T-helper 1 cell (primary cell): ENCODE results near the gene DIDO1.
"Not testable (repeated sequence)": the region's sequence is repeated elsewhere in the genome, so short reads cannot be mapped to it uniquely, and the experiment has no call there.

Experiments
- DNase-seq, 5 donors: peaks; one replicate each; pipeline ENCODE4 v3.0.0-alpha.2; 2012 to 2020

Gene DIDO1

GRCh38 chr20:62962221-62962879, 36.0 kb upstream of the DIDO1 start:
- no peak for DNase-seq

DNA sequence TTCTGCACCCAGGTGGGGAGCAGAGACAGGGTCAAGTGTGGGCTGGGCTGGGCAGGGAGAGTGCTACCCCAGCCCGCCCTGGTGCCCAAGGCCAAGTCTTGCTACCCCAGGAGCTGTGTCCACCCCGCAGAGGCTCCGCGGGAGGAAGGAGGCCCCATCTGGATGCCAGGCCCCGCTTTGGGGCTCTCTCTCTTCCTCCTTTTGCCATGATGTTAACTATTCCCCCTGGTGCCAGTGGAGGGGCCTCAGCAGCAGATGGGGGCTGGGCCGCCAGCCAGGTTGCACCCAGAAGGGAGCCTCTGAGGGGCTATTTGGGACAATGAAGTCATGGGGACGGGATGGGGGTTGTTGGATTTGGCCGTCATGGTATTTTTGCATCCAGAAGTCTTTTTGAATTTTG, 35.5 kb upstream of the DIDO1 start:
- DNase-seq, result no peak

- no peak for DNase-seq
Measured at GRCh38 chr20:62961310-62961783, 35.0 kb upstream of the DIDO1 start.

- not testable (repeated sequence) for DNase-seq
Measured at GRCh38 chr20:62960446-62961309, 34.4 kb upstream of the DIDO1 start.

DNA sequence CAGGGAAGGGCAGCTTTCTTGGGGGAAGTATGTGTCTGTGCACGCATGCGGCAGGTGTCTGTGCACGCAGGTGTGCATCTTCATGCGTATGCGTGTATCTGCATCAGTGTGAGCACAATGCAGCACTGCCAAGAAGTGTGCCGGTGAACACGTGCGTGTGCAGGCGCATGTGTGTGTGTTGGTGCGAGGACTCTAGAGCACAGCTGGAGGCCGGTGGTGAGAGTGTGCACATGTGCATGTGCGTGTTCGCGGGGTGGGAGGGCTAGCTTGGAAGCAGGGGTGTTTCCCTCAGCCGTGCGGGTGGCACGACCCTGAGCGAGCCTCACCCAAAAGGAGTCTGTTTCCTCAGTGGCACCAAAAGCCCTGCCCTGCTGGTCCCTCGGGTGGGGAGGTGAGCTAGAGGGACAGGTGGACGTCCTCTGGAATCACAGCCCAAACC, 33.7 kb upstream of the DIDO1 start:
- DNase-seq, result no peak

DNA sequence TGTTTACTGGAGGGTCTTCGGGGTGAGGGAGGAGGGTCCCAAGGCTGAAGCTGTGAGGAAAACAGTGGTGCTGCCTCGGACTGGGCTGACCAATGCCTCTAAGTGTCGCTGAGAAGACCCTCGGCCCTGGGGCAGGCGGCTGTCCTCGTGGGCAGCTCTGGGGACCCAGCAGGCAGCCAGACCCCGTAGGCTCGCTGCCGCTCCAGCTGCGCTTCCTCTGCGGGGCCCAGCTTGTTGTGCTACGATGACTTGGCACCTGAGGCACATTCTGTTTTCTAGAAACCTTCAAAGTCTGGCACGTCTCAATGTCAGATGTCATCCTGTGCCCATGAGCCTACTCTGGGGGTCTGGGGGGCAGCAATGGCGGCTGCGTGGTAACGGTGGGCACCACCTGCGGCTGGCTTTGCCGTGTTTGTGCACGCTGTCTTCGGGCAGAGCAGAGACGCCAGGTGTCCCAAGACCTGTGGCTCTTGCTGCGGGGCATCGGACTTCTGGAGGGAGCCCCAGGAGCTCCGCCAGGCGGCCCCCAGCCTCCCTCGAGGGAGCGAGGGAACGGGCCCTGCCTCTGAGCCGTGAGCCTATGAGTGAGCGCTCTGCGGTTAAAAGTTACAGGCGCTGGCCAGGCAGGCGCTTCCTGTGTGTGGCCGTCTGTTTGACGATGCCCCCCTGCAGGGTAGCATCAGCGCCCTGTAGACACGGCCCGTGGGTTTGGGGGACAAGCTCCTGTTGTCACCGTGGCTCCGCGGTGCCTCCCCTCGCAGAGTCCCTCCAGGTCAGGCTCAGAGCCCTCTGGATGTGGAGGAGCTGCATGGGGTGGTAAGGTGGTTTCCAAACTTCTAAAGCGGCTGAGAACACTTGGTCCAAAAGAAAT, 33.0 kb upstream of the DIDO1 start:
- no peak for DNase-seq

GRCh38 chr20:62958388-62959100, 32.2 kb upstream of the DIDO1 start:
- DNase-seq, result no peak

- no peak for DNase-seq
Measured at GRCh38 chr20:62957136-62958117, 31.1 kb upstream of the DIDO1 start.

DNA sequence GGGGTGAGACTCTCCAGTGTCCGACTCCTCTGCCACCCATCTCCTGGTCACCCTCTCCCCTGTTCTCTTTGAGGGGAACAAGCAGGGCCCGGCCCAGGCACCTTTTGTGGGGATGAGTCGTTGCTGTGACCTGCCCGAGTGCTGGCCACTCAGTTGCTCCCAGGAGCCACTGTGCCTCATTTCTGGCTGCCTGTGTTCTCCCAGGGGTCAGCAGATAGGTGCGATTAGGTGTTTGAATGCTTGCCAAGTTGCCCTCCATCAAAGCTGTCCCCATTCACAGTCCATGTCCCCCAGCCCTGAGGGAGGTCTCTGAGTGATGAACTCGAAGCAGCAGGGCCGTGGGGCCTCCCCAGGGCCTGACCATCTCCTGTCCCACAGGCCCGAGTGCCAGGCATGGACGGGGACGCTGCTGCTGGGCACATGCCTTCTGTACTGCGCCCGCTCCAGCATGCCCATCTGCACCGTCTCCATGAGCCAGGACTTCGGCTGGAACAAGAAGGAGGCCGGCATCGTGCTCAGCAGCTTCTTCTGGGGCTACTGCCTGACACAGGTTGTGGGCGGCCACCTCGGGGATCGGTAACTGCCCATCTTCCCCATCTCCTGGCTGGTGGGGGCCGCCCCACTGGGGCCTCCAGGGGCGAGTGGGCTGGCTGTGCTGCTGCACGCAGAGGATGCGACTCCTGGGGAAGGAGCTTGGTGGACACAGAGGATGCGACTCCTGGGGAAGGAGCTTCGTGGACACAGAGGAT, 30.3 kb upstream of the DIDO1 start:
- no peak for DNase-seq

DNA sequence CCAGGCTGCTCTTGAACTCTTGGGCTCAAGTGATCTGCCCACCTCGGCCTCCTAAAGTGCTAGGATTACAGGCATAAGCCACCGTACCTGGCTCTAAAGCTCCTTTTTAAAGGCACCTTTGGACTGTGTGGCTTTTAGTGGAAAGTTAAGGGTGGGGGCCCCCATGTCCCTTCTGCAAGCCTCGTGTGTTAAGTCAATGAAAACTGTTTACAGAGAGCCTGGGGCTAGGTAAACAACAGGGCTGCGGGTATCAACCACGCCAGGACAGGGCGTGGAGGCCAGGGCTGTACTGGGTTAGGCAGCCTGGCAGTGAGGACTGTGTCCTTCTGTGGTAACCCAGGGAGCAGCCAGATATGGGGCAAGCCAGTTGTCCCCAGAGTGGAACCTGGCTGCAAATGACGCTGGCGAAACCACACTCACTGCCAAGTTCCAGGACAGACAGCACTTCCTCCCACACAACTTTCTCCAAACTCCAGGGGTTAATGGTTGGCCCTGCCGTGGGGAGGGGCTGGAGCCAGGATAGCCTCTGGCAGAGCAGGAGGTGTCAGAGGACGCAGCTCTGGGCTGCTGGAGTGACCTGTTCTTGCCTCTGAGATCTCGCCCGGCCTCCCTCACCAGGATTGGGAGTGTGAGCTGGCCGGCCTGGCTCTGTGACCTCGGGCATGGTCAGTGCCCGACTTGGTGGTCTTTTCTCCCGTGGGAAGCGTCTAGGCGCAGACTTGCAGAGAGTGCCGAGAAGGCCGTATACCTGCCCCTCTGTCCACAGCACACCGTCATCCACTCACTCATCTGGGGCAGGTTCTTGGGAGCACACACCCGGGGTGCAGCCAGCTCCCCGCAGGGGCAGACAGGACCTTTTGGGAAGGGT, 29.4 kb upstream of the DIDO1 start:
- no peak for DNase-seq

DNA sequence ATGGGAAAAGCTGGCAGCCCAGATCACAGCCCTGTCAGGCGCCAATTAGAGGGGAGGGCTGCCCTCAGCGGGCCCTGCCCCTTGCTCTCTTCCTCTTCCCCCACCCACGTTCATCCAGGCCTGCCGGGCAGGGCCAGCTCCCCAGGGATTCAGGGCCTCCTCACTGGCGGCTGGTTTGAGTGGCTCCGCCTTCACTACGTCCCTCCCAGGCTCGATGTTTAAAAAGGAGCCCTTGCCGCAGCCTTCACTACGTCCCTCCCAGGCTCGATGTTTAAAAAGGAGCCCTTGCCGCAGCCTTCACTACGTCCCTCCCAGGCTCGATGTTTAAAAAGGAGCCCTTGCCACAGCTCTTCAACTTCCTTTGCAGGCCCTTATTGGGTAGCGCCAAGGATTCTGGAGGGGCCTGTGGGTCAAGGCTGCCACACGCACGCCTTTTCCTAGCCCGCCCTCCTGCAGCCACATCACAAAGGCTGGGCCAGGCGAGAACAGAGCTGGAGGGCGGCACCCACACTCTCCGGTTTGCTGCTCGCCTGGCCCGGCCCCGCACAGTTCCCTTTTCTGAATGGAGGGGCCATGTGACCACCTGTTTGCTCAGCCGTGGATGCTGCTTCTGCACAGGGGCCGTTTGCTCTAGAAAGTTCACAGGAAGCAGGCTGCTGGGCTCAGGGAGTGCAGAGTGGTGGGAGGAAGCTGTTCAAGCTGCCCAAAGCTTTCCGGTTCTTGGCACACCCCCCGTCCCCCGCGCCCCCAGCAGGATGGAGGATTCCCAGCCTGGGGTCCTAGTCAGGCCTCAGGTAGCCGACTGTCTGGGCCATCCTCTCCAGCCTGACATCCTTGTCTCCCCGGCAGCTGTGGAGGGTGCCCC, 27.8 kb upstream of the DIDO1 start:
- peak; percentile 31 to 81 (median 55) for DNase-seq

DNA sequence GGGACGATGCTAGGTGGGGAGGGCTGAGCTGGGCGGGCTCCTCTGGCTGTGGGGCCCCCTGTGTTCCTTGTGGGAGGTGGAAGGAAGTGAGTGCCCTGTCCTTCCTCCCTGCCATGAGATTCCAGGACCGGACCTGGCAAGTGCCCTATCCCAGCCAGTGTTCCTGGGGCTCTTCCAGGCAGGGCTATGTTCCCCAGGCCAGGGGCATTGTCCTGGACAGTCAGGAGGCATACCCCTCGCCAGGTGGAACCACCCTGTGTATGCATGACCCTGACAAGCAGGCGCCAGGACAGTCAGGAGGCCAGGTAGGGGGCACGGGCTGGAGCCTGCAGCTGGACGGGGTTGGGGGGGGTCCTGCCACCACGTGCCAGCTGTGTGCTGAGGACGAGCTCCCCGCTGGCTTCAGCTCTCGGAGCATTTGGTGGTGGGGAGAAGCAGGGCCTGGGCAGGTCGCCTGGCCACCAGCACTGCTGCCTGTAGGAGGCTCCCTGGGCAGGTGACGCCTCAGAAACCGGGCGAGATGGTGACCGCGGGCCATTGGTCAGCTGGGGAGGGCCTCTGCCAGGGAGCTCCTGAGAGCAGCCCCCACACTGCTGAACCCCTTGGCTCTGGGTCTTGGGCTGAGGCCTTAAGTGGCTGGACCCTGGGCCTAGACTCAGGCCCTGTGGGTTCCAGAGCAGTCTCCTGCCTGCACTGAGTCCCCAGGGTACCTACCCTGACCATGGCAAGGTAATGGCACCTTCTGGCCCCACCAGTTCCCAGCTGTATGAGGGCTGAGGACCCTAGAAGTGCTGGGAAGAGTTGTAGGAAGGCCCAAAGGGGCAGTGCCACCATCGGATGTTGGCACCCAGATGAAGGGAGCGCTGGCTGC, 26.9 kb upstream of the DIDO1 start:
- no peak for DNase-seq

DNA sequence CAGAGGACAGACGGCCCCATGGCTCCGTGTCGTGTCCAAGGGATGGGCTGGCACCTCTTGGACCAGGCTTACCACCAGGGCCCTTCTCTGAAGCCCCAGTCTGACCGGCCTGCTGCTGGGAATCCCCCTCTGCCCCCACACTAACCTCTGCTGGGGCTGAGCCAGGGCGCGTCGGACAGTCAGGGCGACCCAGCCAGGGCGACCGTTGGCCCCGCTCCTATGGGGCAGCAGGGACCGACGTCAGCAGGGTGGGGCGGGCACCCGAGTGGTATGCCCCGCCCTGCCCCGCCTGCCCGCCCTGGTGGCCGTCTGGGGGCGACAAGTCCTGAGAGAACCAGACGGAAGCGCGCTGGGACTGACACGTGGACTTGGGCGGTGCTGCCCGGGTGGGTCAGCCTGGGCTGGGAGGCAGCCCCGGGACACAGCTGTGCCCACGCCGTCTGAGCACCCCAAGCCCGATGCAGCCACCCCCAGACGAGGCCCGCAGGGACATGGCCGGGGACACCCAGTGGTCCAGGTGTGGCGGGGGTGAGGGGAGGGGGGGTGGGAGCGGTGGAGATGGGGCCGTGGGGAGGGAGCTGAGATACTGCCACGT, 26.2 kb upstream of the DIDO1 start, which contains the start of gene SLC17A9:
Gene SLC17A9, plus strand, starts transcription at position 337 of the 595 bp plus-strand sequence. Its CDS starts 122 bp downstream, at position 459.
- DNase-seq, result peak in 2 of 5 donors; percentile 14 to 55

GRCh38 chr20:62951896-62952372, 25.6 kb upstream of the DIDO1 start:
- DNase-seq, result no peak

GRCh38 chr20:62951143-62951895, 25.0 kb upstream of the DIDO1 start:
- DNase-seq, result no peak

DNA sequence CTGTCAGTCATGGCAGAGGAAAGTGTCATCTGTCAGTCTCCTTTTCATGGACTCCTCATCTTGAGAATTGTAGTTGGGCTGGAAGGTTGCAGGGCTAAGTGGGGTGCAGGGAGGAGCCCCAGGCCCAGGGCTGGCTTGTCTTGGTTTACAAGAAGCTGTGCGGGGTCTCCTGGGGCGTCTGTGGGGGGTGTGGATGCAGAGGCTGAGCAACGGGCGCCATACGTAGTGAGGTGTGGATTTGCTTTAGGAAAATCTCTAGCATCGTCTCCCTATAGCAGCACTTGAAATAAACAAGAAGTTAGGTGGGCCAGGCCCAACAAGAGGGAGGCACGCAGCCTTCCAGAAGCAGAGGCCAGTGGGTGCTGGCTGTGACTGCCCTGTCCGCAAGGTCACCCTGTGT, 24.4 kb upstream of the DIDO1 start:
- no peak for DNase-seq
